GM18526 (cell line): ENCODE results near the gene SOCS1.

Experiments
- POLR2A ChIP-seq: IDR thresholded peaks from 3 replicates; pipeline ENCODE4 v1.6.1; 2011; ENCODE audit not compliant: insufficient read length; ENCODE audit errors: extremely low read depth

The SOCS1 gene

DNA sequence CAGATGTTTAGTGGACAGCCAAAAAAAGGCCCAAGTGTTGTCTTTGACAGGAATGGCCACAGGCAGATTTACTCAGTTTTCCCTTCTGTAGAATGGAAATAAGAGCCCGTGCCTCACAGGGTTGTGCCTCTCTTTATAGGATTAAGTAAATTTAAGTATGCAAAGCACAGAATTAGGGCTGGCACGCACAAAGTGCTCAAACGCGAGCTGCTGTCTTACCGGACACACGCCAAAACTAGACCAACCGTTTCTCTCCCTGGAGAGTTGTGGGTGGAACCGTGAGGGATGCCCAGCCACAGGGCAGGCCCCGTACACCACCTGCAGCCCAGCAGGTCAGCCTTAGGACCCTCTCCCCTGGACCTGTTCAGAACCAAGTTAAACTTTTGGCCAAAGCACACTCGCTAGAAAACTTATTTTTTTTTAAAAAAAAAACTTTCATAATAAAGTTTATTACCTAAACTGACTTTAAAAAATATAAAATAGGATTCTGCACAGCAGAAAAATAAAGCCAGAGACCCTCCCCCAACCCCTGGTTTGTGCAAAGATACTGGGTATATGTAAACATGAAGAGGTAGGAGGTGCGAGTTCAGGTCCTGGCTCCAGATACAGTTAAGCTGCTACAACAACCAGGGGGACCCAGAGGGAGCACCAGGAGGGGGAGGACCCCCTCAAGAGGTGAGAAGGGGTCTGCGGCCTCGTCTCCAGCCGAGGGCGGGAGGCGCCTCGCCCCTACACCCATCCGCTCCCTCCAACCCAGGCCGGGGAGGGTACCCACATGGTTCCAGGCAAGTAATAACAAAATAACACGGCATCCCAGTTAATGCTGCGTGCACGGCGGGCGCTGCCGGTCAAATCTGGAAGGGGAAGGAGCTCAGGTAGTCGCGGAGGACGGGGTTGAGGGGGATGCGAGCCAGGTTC is 1.8 kb downstream of the SOCS1 start:
- no peak for TF ChIP-seq POLR2A

DNA sequence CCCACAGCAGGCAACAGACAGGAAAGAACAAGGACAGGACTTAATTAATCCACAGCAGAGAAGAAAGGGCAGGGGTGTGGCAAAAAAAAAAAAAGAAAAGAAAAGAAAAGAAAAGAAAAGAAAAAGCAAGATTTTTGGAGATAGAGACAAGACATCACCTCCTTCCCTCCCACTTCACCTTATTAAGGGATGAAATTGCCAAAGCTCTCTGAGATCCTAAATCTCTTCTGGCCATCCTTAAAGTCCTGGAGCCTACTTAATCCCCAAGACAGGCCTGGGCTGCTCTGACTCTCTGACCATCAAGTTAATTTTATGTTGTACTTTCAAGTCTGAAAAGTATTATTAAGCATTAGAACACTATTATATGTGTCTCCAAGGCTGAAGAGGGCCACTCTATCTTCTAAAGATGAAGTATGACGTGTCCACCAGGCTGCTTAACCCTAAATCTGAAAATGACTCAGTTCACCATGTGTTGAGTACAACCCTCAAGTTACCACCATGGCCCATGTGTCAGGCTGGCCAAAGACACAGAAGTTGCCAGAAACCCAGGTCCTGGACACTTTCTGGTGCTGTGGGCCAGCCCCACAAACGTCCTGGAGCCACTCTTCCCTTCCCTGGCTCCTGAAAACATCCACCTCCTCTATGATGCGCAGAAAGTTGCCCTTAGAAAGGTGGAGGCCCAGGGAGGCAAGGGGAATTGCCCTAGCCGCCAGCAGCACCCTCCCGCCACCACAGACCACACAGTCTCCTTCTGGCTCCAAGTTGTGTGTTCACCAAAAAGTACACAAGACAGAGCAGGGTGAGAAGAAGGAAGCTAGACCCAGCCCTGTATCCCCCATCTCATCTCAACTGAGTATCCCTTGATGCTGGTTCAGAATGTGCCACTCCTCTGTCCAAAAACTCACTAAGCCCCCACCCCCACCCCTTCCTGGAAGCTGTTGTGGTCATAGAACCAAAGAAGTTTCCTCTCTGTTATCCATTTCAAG is 2.7 kb downstream of the SOCS1 start:
- no peak for TF ChIP-seq POLR2A

DNA sequence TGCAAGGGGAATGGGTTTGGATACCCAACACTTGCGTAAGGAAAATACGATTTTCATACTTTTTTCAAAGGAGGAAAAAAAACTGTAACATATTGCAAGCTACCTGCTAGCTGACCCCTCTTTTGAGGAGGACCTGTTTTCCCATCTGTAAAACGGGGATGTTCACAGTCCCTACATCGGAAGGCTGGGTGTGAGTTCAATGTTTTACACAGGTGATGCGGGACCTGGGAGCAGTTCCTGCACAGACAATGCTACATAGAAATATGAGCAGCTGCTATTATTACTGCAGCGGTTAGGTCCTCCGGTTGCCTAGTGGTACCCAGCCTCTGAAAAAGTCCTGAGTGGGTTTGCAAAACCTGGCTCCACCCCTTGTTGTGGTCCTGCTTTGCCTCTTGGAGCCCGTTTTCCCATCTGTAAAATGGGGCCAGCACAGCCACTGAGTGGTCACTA is 3.5 kb downstream of the SOCS1 start:
- peak; percentile 5 for TF ChIP-seq POLR2A

DNA sequence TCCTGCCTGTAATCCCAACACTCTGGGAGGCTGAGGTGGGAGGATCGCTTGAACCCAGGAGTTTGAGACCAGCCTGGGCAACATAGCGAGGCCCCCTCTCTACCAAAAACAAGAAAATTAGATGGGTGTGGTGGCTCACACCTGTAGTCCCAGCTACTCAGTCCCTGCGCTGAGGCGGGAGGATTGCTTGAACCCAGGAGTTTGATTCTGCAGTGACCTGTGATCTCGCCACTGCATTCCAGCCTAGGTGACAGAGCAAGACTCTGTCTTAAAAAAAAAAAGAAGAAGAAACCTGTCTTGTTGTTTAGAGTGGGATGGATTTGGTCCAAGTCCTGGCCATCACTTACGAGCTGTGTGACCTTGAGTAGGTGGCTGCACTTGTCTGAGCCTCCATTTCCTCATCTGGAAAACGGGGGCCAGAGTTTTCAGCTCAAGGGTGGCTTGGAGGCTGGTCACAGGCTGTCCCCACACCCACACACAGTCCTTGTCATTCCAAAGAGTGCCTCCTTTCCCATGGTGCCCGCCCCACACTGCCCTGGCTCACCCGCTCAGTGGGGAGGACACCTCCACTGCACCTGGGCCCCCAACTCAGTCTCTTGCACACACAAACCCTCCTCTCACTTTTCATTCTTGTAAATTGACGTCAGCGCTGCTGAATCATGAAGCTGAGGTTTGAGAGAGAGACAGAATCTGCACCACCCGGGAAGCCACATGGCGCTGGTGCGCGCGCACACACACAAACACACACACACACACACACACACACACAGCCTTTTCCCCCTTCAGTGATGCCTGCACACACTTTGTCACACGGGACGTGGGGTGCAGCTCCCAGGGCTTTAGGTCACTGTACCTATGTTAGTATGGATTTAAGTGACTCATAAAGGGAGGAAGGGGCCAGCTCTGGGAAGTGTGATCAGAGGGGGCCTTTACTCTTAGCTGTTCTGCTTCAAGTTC is 4.2 kb downstream of the SOCS1 start:
- TF ChIP-seq POLR2A, result peak; percentile 6

DNA sequence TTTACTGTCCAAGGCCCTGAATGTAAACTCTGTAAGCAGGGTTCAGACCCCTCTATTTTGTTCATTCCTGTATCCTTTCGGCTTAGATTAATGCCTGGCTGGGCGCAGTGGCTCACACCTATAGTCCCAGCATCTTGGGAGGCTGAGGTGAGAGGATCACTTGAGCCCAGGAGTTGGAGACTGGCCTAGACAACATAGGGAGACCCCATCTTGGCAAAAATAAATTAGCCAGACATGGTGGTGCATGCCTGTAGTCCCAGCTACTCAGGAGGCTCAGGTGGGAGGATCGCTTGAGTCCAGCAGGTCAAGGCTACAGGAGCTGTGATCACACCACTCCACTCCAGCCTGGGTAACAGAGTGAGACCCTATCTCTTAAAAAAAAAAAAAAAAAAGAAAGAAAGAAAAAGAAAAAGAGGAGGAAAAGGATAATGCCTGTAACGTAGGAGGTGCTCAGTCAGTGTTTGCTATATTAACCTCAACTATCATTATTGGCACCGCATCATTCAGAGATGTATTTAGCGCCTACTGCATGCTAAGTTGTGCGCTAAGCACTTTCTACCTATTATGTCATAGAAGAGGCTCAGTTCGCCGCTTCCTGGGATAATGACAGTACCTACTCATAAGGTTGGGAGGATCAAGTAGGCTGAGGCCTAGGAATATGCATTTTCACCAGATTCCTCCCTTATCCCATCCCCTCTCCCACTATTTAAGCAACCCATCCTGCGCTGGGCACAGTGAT is 5.0 kb downstream of the SOCS1 start:
- TF ChIP-seq POLR2A, result peak; percentile 11

DNA sequence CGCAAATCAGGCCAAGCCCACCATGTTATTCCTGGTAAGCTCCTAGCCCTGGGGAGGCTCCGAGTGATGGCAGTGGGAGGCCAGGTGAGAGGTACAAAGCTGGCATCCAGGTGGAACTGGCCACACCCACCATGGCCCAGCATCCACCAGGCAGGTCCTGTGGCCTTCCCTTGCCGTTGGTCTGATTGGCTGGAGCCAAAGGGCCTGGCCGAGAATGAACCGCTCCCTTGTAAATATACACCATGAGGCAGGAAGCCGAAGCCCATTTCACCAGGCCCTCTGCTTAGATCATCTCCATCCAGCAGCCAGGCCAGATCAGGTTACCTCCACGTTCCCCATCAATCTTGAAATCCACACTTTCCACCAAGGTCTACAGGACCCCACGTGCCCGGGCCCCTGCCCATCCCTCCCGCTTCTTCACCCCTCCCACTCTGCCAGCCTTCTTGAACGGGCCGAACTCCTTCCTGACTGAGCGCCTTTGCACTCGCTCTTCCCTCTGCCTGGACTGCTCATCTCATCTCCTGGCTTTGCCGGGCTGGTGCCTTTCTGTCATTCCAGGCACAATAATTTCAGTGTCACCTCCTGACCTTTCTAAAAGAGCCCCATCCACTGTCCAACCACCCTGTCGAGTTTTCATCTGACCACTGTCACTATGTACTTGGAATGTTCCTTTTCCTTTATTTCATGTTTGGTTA is 5.8 kb downstream of the SOCS1 start:
- TF ChIP-seq POLR2A, result peak; percentile 17

DNA sequence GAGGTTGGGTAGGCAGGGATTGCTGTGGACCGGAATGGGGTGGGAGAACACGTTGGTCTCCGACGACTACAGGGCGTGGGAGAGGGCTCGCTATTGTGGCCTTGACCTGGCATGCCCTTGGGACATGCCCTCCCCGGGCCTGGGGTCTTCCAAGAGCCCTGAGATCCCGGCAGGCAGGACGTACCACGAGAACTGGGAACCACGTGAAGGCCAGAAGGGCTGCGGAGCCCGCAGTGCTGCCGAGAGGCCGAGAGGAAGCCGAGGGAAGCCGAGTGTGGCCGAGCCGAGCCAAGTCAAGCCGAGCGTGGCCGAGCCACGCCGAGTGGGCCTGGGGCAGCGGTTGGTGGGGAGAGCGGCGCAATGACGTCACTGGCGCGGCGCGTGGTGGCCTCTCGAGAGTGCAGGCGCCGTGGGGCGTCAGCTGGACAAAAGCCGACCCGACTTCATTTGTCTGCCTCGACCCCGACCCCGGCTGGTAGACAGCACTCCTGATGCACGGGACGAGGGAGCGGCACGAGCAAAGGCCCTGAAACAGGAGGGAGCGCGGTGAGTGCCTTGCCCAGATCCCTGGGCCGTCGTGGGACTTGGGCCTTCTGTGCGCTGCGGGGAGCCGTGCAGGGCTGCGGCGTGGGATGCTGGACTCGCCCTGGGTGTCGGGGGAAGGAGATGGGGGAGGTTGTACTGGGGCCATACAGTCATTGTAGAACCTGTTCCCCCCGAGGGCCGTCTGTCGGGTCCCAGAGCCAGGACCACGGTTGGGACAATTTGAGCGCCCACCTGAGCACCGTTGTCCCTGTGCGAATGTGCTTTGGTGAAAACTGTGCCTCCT is 6.6 kb downstream of the SOCS1 start:
- TF ChIP-seq POLR2A, result peak; percentile 14

DNA sequence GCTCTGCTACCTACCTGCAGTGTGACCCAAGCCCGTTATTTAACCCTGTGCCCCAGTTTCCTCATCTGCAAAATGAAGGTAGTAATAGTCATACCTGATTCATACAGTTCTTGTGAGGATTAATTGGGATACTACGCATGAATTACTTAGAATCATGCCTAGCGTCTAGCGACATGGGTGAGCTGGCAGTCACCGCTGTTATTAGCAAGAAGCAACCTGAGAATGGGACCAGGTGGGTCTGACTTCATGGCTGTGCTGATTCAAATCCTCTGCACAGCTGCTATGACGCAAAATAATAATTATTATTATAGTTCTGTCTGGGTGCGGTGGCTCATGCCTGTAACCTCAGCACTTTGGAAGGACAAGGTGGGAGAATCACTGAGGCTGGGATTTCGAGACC is 7.9 kb downstream of the SOCS1 start:
- TF ChIP-seq POLR2A, result no peak

DNA sequence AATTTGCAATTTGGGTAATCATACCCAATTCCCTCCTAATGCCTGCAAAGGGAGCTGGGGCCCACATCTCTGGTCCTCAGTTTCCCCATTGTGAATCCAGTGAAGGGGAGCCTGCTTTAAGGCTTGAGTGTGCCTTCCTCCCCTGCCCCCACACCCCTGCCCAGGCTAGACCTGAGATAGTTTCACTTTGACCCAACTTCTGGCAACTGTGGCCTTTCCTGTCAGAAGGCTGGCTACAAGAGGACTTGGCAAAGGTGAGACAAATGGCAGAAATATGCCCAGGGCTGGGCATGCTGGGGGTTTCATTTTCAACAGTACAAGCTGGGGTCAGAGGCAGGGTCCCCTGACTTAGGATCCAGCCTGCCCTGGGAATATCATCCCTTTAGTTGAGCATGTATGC is 10.0 kb downstream of the SOCS1 start:
- no peak for TF ChIP-seq POLR2A

DNA sequence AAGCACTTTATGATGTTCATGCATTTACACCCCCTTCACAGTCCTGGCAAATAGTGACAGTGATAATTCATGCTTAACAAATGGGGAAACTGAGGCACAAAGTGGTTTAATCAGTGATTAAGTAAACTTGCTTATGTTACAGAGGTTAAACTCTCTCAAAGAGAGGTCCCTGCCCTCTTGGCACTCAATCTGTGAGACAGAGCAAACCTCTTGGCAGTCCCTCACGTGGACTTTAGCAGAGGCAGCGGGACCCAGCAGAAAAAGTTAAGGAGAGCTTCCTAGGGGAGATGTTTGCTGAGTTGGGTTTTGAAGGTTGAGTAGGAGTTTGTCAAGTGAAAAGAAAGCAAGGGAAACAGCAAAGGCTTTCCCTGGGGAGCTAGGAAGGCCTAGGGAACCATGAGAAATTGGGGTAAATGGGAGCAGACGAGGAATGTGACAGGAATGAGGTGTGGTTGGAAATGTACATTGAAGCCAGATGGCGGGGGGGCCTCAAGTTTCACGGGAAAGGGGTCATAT is 10.7 kb downstream of the SOCS1 start:
- TF ChIP-seq POLR2A, result no peak

DNA sequence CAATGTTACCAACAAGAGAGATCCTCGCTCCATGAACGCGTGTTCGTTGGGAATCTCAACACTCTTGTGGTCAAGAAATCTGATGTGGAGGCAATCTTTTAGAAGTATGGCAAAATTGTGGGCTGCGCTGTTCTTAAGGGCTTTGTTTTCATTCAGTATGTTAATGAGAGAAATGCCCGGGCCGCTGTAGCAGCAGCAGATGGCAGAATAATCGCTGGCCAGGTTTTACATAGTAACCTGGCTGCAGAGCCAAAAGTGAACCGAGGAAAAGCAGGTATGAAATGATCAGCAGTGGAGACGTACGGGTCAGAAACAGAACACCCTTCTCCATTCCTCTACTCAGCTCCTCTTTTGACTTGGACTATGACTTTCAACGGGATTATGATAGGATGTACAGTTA is 13.3 kb downstream of the SOCS1 start:
- TF ChIP-seq POLR2A, result no peak

DNA sequence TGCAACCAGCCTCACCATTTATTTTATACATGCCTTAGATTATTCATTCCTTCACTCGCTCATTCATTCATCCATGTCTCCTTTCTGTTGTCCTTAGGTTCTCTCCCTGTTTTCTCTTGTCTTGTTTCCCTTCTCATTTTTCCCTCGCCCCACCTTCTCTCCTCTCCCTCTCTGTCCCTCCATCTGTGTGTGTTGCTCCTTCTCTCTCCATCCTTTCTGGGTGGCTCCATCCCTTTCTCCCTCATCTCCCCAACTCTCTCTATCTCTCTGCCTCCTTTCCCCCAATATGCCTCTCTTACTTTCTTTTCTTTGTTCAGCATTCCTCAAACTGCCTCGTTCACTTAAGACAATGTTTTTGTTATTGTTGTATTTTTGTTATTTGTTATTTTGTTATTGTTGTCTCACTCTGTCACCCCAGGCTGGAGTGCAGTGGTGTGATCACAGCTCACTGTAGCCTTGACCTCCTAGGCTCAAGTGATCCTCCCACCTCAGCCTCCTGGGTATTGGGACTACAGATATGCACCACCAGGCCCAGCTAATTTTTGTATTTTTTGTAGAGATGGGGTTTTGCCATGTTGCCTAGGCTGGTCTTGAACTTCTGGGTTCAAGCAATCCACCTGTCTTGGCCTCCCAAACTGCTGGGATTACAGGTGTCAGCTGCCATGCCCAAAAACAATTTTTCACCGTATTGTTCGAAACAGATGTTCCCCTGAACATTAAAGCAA is 14.4 kb downstream of the SOCS1 start:
- TF ChIP-seq POLR2A, result no peak
